Tongue (tissue), 2 donors: Measurements from ENCODE around the gene GNB1. TPM values are rescaled to one million over a fixed set of nuclear protein-coding genes. Genes with fewer than 3 reads are reported as not detected.

Source experiments
- DNase-seq: peaks from one replicate; pipeline ENCODE4 v3.0.0-alpha.2; 2015
- total RNA-seq: library from RNA; depleted of rRNA; stranded (reverse); fragments of >200 nt; gene quantifications from one replicate; pipeline ENCODE4 v1.2.3, GENCODE V29; 2014

Gene GNB1
- total RNA-seq, 1 donor from 2014 or later = 92.3 TPM

DNA sequence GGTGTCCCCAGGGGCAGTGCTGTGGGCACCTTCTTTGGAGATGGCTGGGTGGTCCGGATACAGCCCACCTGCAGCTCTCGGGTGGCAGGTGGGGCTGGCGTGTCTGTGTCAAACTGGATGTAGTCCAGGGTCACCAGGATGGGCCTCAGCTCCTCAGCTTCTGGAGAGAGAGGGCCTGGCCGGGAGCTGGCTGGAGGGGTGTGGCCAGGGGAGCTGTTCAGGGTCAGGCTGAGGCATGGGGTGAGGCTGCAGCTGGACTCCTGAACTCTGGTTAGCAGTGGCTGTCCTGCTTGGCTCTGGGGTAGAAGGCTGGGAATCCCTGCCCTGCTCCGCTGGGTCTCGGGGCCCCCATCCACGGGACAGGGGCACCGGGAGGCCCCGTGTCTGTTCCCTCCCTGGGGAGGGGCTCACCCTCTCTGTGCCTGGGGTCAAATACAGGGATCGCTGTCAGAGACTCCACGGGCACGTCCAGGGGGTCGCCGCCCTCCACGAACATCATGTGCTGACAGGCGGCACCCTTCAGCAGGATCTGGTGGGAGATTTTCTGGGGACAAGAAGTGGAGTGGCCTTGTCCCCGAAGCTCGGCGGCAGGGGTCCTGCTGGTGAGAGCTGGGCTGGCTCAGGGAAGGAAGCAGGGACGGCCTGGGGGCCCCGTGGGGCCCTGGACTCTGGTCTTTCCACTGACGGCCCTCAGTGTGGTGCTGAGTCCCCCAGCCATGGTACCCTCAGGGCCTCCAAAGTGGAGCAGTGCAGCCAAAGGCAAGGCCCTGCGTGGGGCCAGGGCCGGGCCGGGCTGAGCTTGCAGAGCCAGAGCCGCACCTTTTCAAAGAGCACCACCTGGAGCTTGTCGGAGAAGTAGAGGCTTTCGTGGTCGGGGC is 32.3 kb upstream of the GNB1 start:
- DNase-seq = no peak

DNA sequence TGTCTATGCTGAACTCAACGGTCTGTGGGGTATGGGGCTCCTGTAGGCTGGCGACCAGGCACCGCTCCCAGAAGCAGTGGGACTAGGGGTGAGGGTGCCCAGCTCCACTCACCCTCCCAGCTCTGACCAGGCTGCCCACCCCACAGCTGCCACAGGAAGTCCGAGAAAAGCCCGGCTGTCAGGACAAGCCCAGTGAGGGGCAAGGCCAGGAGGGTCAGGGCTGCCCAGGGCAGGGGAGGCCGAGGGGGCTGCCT is 31.7 kb upstream of the GNB1 start:
- no peak for DNase-seq

DNA sequence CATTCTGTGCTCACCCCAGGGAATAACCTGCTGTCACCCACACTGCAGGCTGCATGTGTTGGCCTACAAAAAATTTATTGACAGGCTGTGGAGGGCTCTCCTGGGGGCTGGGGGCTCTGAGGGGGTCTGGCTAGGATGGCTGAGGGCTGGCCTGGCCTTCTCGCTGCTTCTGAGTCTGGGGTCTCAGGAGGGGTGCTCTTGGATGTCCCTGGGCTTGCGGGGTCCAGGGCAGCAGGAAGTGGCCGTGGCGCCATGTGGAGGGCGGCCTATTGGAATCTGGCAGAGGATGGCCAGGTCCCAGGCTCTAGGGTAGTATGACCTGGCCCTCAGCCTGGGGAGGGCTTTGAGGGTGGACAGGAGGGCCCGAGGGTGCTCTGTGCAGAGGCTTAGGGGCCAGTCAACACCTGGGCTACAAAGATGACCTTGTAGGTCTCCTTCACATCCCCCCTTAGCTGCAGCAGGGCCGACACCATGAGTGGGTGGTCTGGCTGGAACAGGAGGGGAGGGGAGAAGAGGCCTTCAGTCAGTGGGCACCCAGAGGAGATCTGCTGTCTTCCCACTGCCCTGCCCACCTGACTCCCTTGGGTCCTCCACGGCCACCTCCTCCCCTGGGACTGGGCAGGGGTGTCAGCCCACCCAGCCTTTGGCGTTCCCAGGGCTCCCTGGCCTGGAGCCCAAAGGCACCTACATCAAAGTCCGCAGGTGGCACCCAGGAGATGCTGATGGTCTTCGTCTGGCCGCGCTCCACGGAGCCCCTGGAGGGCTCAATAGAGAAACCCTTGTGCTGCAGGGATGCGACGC is 31.2 kb upstream of the GNB1 start:
- no peak for DNase-seq

DNA sequence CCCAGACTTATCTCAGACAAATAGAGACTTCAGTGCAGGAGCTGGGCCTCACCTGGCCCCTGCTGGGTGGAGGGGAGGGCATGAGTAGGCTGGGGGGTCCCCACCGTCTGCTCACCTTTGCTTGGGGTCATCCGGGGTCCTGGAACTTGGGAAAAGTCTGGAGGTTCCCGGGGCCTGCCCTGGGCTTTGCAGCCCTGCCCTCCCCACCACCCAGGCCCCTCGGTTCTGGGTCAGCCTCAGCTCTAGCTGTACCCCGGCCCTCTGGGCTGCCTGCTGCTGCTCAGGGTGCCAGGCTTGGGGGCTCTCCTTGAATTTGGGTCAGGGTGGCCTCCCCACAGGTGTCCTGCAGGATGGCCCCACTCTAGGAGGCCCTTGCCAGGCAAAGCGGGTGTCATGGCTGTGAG is 30.6 kb upstream of the GNB1 start:
- DNase-seq = no peak

DNA sequence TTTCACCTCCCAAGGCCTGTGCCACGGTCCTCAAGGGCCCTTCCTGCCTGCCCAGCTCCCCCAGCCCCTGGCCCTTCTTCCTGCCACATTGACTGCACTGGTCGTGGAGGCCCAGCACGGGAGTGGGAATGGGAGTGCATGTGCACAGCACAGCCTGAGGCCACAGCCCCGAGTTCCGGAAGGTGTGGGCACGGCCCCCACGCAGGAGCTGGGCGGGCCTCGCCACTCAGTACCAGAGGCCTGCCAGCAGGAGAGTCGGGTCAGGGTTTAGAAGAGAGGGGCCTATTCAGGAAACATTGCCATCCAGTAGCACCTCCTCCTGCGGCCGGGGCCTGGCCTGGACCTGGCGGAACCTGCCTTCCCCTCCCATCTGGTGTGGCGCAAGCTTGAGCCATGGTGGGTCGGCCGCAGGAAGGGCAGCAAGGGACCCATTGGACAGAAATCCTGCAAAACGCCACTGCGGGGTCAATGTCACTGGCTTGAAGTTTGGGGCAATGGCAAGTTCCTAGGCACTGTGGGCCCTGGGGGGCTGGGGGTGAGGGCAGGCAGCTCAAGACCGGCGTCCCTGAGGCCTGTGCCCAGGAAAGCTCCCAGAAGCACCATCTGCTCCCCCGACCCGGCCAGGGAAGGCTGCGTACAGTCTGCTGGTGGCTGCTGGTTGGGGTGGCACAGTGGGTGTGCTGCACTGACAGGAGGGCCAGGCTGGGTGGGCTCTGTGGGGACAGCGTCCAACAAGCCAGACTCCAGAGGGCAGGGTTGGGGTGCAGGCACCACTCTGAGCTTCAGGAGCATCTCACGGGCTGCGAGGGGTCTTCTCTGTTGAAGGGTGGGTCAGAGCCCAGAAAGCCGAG is 29.9 kb upstream of the GNB1 start:
- no peak for DNase-seq

DNA sequence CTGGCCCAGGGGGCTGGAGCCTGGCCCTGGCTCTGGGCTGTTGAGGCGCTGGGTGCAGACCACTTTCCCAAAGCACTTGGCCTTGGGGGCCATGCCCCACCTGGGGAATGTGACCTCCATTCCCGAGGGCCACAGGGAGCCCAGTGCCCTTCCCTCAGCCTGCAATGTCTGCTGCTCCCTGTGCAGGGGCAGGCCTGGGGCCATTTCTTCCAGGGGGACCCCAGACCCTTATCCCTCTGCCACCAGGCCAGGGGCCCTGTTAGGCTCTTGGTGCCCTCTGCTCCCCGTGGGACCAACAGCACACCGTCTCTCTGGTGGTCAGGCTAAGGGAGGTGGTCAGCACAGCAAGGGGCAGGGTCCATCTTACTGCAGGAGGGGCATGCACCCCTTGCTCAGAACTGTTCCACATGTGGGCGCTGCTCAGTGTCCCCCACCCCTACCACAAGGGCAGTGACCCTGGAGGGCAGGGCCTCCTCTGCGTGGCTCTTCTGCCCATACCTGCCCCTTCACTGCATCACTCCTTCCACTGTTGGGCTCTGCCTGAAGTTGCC is 29.2 kb upstream of the GNB1 start:
- DNase-seq = no peak

DNA sequence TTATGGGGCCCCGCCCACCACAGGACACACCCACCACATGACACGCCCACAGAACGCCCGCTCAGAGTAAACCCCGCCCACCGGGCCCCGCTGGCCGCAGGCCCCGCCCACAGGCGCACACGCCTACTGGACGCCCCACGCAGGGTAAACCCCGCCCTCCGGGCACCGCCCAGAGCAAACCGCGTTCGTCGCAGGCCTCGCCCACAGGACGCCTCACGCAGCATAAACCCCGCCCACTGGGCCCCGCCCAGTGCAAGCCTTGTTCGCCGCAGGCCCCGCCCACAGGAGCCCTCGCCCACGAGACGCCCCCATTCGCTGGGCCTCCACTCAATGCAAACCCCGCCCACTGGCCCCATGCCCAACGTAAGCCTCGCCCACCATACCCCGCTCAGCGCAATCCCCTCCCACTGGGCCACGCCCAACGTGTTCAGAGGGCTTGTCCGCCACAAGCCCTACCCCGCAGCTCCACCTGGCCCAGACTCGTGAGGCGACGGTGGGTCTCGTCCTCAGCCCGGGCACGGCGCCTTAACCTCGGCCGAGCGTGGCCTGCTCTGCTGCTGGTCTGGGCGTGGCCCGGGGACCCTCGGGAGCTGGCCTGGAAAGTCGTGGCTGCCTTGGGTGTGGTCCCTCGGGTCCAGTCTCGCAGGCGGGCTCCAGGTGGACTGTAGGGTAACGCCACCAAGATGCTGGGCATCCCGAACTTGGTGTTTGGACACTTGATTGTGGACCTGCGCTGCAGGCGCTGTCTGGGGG is 28.6 kb upstream of the GNB1 start:
- DNase-seq = peak; percentile 99

DNA sequence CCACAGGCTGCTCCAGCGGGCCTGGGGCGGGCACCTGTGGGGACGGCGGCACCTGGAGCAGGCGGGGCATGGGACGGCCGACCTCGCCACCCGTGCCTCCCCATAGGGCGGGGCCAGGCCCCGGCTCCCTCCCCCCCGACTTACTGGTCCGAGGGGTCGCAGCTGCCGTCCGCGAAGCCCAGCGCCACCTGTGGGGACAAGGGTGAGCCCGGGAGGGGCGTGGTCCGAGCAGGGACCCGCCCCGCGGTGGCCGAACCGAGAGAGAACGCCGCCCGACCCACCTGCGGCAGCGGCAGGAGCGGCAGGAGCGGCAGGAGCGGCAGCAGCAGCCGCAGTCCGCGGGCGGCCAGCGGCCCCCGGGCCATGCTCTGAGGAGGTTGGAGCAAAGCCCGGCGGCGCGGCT is 28.0 kb upstream of the GNB1 start, which contains the start of gene TMEM52:
Gene TMEM52, minus strand, starts transcription at position 379 of the 403 bp plus-strand sequence. Its CDS starts 14 bp downstream, at position 365.
- DNase-seq = no peak

DNA sequence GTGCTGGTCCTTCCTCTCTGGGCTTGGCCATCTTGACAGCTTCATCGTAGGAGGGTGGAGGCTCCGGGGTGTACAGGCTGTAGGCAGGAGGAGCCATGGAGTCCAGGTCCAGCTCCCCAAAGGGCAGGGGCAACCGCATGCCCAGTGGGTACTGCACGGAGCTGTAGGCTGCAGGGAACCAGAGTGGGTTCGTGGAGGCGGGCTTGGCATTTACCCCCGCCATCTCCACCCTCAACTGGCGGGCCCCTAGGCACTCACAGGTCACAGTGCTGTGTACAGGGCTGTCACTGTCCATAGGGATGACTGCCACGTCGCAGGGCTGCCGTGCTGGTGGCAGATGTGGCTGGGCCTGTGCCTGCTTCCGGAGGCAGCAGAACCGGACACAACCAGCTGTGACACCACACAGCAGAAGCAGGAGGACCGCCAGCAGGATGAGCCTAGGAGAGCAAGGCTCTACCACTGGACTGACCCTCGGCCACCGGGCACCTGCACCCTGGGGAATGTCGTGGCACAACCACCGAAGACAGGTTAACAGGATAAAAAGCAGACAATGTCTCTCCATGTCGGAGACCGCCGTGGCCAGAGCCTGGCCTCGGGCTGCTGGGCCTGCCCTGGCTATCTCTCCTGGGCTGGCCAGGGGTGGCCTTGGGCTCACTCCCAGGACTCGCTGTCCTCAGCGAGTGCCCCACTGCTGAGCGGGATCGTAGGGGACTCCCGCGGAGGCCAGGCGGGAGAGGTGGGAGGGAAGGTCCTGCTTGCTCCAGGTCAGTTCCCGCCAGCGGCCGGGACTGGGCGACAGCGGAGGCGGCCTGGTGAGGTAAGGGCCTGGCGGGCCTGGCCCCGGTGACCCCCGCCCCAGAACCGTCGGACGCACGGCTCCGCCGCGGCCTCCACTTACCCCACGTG is 27.4 kb upstream of the GNB1 start:
- DNase-seq = no peak

DNA sequence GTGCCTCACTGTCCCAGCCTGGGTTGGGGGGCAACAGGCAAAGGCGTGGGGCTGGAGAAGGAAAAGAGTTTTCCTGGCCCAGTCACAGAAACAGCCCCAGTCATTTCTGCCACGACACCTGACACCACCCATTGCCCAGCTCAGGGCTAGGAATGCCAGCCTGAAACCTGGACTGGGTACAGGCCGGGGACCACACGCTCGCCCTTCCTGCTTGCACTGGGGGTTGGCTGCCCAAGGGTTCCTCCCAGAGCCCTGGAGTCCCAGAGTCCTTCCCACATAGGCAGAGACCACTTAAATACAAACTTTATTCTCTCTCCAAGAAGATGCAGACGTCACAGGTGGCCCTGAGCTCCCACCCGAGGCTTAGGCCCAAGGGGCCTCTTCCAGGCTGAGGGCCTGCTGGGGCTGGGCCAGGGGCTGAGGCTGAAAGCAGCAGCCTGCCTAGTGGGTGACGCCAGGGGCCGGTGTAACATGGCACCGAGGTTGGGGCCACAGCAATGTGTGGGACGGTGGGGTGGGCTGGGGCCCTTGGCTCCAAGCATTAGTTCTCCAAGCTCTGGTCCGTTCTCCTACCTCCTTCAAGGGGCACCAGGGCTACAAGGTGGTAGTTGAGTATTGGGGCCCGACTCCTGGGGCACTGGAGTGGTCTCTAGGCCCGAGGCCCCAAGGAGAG is 26.6 kb upstream of the GNB1 start:
- DNase-seq = no peak

DNA sequence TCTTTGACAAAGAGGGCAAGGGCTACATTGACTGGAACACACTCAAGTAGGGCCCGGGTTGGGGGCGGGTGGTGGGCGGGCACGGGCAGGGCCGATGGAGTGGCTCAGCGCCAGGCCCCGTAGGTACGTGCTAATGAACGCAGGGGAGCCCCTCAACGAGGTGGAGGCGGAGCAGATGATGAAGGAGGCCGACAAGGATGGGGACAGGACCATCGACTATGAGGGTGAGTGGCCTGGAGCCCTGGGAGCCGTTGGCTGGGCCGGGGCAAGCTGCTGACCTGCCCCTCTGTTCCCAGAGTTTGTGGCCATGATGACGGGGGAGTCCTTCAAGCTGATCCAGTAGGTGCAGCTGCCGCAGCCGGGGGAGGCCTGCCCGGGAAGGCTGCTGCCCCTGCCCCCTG is 26.0 kb upstream of the GNB1 start:
- no peak for DNase-seq

DNA sequence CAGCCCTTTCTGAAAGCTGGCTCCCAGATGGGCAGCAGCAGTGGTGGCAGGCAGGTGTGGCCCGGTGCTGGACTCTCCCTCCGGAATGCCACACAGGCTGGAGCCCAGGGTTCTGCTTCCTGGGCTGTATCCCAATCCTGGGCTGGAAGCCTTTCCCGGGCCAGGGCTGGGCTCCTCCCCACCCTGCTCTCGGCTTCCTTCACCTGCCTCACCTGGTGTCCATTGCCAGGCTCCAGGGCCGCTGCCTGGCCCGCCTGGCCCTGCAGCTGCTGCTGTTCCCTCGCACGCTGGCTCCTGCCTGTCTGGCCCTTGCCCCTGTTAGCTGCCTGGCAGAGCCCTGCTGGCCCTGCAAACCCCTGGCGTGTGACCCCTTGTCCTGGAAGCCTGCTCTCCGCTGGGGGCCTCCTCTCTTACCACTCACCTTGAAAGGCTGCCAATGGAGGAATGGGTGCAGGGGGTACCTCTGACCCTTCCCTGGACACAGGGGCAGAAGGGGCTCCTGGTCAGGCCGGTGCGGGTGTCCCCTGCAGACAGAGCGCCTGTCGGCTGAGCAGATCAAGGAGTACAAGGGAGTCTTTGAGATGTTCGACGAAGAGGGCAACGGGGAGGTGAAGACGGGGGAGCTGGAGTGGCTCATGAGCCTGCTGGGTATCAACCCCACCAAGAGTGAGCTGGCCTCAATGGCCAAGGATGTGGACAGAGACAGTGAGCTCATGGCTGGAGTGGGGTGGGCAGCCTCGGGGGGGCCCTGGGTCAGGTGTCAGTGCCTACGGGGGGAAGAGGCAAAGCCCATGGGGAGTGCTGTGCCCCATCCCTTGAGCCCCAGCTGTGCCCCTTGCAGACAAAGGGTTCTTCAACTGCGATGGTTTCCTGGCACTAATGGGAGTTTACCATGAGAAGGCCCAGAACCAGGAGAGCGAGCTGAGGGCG is 25.3 kb upstream of the GNB1 start:
- no peak for DNase-seq

DNA sequence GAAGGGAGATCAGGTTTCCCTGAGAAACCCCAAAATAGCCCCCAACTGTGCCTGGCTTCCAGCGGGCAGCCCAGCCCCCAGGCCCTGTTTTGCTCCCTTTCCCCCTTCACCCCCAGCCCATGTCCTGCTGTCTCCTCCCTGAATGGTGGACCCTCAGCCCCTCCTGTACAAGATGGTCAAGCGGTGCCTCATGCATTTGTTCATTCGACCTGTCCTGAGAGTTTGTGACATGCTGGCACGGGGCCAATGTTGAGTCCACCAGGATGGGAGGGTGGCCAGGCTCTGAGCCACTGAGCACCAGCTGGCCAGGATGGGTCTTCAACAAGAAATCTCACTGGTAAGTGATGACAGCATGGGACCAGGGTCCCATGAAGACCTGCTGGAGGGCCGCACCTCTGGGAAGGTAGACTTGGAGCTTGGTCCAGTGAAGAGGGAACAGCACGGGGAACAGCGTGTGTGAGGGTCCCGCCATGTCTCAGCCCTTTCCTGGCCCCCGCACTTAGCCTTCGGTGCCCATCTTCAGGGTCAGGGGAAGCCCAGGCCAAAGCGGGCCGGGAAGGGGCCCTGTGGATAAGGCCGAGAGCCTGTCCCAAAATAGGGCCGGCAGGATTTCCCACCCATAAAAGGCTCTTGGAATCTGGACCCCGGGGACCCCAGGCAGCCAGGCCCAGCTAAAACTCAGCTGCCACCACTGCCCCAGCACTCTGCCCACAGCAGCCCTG is 24.2 kb upstream of the GNB1 start, which contains the start of gene CALML6:
Gene CALML6, plus strand, starts transcription at position 290 of the 722 bp plus-strand sequence. Its CDS starts 21 bp downstream, at position 311.
- DNase-seq = no peak

DNA sequence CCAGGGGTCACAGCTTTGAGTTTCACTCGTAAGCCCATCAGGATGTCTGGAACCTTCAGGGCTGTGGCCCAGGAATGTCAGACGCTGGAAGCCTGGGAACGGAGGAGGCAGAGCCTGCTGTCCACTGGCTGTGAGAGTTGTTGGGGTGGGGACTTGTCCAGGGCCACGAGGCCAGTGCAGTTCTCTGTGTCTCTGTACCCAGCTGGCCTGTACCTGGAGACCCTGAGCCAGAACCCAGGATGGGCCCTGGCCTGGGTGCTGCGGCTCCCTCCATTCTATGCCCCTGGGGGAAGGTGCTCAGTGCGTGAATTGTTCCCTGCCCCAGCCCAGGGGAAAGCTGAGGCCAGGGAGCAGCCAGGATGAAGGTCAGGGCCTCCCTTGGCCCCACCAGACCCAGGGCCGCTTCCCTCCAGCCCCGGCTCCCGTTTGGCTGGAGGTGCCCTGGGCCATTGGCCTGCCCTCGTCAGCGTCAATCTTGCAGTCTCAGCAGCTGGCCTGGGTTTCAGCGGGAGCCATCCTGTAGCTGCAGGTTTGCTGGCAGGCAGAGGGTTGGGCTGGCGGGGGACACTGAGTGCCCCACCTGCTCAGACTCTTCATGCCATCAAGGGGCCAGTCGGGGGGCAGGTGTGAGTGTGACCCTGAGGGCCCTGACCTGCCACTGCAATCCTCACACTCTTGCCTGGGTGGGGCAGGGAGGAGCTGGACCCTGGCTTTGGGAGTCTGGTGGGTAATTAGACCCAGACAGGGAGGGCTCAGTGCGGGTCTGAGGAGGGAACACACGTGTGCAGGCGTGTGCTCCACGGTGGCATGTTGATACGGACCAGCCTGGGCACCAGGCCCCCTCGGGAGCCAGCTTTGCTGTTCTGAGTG is 23.4 kb upstream of the GNB1 start:
- peak; percentile 84 for DNase-seq

DNA sequence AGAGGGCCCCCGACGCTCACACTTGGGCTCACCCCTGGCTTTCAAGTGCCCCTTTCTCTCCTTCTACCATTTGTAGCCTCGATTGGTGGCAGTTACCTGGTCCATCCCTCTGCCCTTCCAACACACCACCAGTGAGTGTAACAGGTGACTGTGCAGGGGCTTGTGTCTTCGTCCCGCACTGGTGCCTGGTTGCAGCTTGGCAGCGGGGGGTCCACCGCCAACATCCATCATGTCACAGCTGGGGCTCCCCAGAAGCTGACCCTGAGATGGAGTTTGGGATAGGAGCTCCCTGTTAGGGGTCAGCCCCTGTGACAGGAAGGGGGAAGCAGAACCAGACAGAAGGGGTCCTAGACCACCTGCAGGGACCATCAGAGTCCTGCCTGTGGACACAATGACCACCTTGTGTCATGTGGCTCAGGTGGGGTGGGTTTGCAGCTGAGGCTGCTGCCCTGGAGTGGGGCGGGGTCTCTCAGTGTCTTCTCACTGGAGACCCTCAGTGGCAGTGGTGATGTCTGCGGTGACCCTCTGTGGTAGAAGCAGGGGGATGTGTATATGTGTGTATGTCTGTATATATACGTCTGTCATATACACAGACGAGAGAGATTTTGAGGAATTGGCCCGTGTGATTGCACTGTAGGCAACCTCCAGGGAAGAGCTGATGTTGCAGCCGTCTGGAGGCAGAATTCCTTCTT is 20.6 kb upstream of the GNB1 start:
- DNase-seq = no peak

DNA sequence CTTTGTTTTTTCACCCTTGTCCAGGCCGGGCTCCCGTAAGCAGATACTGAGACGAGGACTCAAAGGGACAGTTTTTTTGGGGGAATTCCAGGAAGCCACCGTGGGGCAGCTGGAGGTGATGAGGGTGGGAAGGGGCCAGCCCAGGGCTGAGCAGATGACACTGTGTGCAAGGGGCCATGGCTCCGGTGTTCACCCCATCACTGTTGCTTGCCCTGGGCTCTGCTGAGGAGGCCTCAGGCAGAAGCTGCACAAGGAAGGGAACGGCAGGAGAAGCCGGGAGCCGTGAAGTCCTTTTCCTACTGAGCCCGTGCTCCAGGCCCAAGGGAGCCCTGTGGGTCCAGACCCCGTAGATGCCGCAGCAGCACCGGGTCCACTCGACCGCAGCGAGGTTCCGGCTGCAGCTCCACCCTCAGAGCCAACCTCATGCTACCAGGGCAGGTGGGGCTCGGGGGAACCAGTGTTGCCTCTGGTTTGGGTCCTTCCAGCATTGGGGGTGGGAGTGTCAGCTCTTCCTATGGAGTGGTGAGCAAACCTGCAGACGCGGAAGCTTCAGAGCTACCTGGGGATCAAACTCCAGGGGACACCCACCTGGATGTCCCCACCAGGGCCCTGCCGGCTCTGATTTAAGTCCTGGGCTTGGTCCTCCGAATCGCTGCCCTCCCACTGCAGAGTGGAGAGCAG is 19.9 kb upstream of the GNB1 start:
- no peak for DNase-seq
